Upper lobe of left lung (tissue), 6 donors: ENCODE results near the gene BCOR. TPM values are rescaled to one million over a fixed set of nuclear protein-coding genes. Genes with fewer than 3 reads are reported as not detected.

Experiments
- ATAC-seq, 2 donors: fragments of 200-7000 bp; cut with Tn5 transposase; one replicate each; pipeline ENCODE4 v1.9.1; 2022; ENCODE audit warnings: mild to moderate bottlenecking in 2 of 2, moderate library complexity in 2 of 2; ENCODE audit not compliant: low FRiP score in 2 of 2
- DNase-seq, 2 donors: peaks; one replicate each; pipeline ENCODE4 v3.0.0-alpha.2; 2019 to 2020
- H3K27ac ChIP-seq, 4 donors: fragments of 200-600 bp; sonication (generic); one replicate each; pipeline ENCODE4 v1.5.1; 2016 to 2019
- H3K27me3 ChIP-seq, 4 donors: fragments of 200-600 bp; sonication (generic); one replicate each; pipeline ENCODE4 v1.5.1; 2017 to 2019
- H3K36me3 ChIP-seq, 4 donors: fragments of 200-600 bp; sonication (generic); one replicate each; pipeline ENCODE4 v1.5.1; 2016 to 2019
- H3K4me1 ChIP-seq, 4 donors: fragments of 200-600 bp; sonication (generic); one replicate each; pipeline ENCODE4 v1.5.1; 2018 to 2019
- H3K4me3 ChIP-seq, 4 donors: fragments of 200-600 bp; sonication (generic); one replicate each; pipeline ENCODE4 v1.5.1; 2017 to 2019; ENCODE audit warnings: mild to moderate bottlenecking in 2 of 4, moderate library complexity in 1 of 4
- H3K9me3 ChIP-seq, 4 donors: fragments of 200-600 bp; sonication (generic); one replicate each; pipeline ENCODE4 v1.5.1; 2018 to 2019
- CTCF ChIP-seq, 6 experiments: fragments of 450-650 bp in 4 of 6; fragments of 200-600 bp in 2 of 6; sonication (generic) in 2 of 6; IDR thresholded peaks; one replicate each; pipeline ENCODE4 v1.5.1; 2016 to 2019; ENCODE audit warnings: antibody characterized with exemption in 6 of 6
- EP300 ChIP-seq, 4 donors: sonication (generic); formaldehyde crosslinking; IDR thresholded peaks; one replicate each; pipeline ENCODE4 v1.5.1; 2017; ENCODE audit warnings: antibody characterized with exemption in 4 of 4, control low read depth in 2 of 4
- POLR2A ChIP-seq, 4 donors: fragments of 450-650 bp; IDR thresholded peaks; one replicate each; pipeline ENCODE4 v1.5.1; 2016 to 2017; ENCODE audit warnings: antibody characterized with exemption in 4 of 4, mild to moderate bottlenecking in 2 of 4
- POLR2AphosphoS5 ChIP-seq, 2 donors: sonication (generic); formaldehyde crosslinking; IDR thresholded peaks; one replicate each; pipeline ENCODE4 v1.5.1; 2017; ENCODE audit warnings: antibody characterized with exemption in 2 of 2
- WGBS, 2 donors: methylation state at CpG; one replicate each; pipeline ENCODE4 v1.1.5; 2017 to 2018; 5-methylcytosine and 5-hydroxymethylcytosine counted together
- total RNA-seq, 6 donors: library from RNA; depleted of rRNA in 4 of 6; stranded (reverse); fragments of >200 nt in 4 of 6; gene quantifications; one replicate each; pipeline versions ENCODE4 v1.1.0 to v1.2.1, GENCODE V29; 2016 to 2021
- donor health status: DM: no; HTN: no; CAD: no; lungs with moderate emphysema.
- donor health status: DM: no; HTN: yes; CAD: no; lungs with severe emphysema.

BCOR gene
- total RNA-seq, 6 donors from 2014 or later: 17.5 to 40.8 (median 25.6) TPM

- no peak overlapping the region for H3K4me3 ChIP-seq
- H3K27ac ChIP-seq: no peak overlapping the region
- H3K36me3 ChIP-seq: no peaks in the 10 kb centered on the region
- no peaks in the 10 kb centered on the region for H3K27me3 ChIP-seq
- no peak for ATAC-seq
- TF ChIP-seq POLR2AphosphoS5 (IDR thresholded peaks at IDR 0.05) (no peak), CTCF (IDR thresholded peaks at IDR 0.05) (no peak), POLR2A (IDR thresholded peaks at IDR 0.05) (no peak), EP300 (IDR thresholded peaks at IDR 0.05) (no peak)
- no peaks in the 10 kb centered on the region for H3K4me1 ChIP-seq
- no peak for DNase-seq
- WGBS, 2 donors: 45 to 75% methylated on average over 1 to 2 of the region's 2 CpGs
- no peaks in the 10 kb centered on the region for H3K9me3 ChIP-seq
These were observed 29.3 kb upstream of the BCOR start for GRCh38 chrX:40127052-40127451.

GRCh38 chrX:40122487-40122886 lies 24.7 kb upstream of the BCOR start:
- Histone ChIP-seq H3K9me3 (no peaks in the 10 kb centered on the region), H3K36me3 (no peaks in the 10 kb centered on the region), H3K27me3 (no peaks in the 10 kb centered on the region), H3K4me1 (no peaks in the 10 kb centered on the region), H3K4me3 (no peak overlapping the region), H3K27ac (no peak overlapping the region)
- WGBS, 2 donors: 75 to 92% methylated on average over 9 to 10 of the region's 10 CpGs
- DNase-seq: no peak
- TF ChIP-seq POLR2AphosphoS5 (IDR thresholded peaks at IDR 0.05) (no peak), CTCF (IDR thresholded peaks at IDR 0.05) (no peak)
- ATAC-seq: no peak

DNA sequence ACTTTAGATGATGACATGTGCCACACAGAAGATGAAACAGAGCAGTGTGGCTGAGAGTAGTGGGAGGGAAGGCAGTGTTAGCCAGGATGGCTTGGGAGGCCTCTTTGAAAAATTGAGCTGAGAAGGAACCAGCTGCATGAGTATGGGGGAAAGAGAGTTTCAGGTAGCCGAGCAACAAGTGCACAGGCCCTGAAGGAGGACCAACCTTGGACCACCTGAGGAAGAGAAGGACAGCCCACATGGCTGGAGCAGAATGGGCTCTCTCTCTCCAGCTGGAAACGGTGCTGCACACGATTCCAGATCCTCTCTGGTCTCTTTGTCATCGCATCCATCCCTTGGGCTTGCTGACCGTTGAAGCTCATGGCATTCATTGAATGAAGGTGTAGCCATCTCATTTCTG lies 23.9 kb upstream of the BCOR start:
- Histone ChIP-seq H3K4me3 (no peak overlapping the region), H3K27ac (no peak overlapping the region), H3K27me3 (no peaks in the 10 kb centered on the region), H3K4me1 (no peaks in the 10 kb centered on the region), H3K36me3 (no peaks in the 10 kb centered on the region), H3K9me3 (no peaks in the 10 kb centered on the region)
- DNase-seq: no peak
- ATAC-seq: no peak
- 87 to 100% methylated on average over 5 of the region's 5 CpGs for WGBS, 2 donors
- TF ChIP-seq POLR2AphosphoS5 (IDR thresholded peaks at IDR 0.05) (no peak), POLR2A (IDR thresholded peaks at IDR 0.05) (no peak), EP300 (IDR thresholded peaks at IDR 0.05) (no peak), CTCF (IDR thresholded peaks at IDR 0.05) (no peak)

- no peaks in the 10 kb centered on the region for H3K9me3 ChIP-seq
- peak in 1 of 2 donors; percentile 63 for ATAC-seq
- no peaks in the 10 kb centered on the region for H3K27me3 ChIP-seq
- WGBS, 2 donors: 58 to 74% methylated on average over 11 of the region's 11 CpGs
- DNase-seq: no peak
- H3K27ac ChIP-seq: no peak overlapping the region
- no peak for TF ChIP-seq CTCF (IDR thresholded peaks at IDR 0.05)
- TF ChIP-seq EP300 (IDR thresholded peaks at IDR 0.05): no peak
- TF ChIP-seq POLR2A (IDR thresholded peaks at IDR 0.05): no peak
- no peak for TF ChIP-seq POLR2AphosphoS5 (IDR thresholded peaks at IDR 0.05)
- no peaks in the 10 kb centered on the region for H3K4me1 ChIP-seq
- no peaks in the 10 kb centered on the region for H3K36me3 ChIP-seq
- no peak overlapping the region for H3K4me3 ChIP-seq
These were observed 23.3 kb upstream of the BCOR start for GRCh38 chrX:40120838-40121580.

- H3K9me3 ChIP-seq: no peaks in the 10 kb centered on the region
- no peak for ATAC-seq
- H3K27me3 ChIP-seq: no peaks in the 10 kb centered on the region
- no peak for TF ChIP-seq POLR2AphosphoS5 (IDR thresholded peaks at IDR 0.05)
- TF ChIP-seq CTCF (IDR thresholded peaks at IDR 0.05): no peak
- TF ChIP-seq POLR2A (IDR thresholded peaks at IDR 0.05): no peak
- no peak for TF ChIP-seq EP300 (IDR thresholded peaks at IDR 0.05)
- no peak for DNase-seq
- H3K27ac ChIP-seq: no peak overlapping the region
- no peaks in the 10 kb centered on the region for H3K36me3 ChIP-seq
- WGBS, 2 donors: 85 to 86% methylated on average over 6 of the region's 6 CpGs
- H3K4me3 ChIP-seq: no peak overlapping the region
- H3K4me1 ChIP-seq: no peaks in the 10 kb centered on the region
These were observed 20.0 kb upstream of the BCOR start for GRCh38 chrX:40117715-40118285.
